Measurements from ENCODE around the gene SLC12A8.

SLC12A8 gene

DNA sequence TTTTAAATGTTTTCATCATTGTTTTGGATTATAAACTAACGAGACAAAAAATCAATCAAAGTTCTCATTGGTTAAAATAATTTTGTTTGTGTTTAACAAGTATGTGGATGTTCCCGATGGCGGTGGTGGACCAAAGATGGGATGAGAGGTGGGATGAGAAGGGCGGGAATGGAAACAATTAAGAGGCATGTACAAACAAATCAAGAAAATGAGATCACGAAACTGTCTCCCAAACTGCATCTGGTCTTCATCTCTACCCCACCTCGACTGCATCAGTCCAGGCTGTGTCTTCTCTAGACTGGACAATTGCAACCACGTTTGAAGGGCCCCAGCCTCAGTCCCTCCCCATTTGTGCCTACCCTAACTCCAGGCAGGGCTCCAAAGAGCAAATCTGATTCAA is 56.1 kb downstream of the SLC12A8 start:
- Histone ChIP-seq H3K79me2 (no peaks in the 10 kb centered on the region), H3K4me1 (peaks cover 14% of the 10 kb centered on the region), H3K9ac (no peak overlapping the region), H2AFZ (no peak overlapping the region), H3K4me2 (ENCODE audit: low read length) (no peak overlapping the region), H3K36me3 (ENCODE audit: control insufficient read depth, insufficient read depth, low read length) (no peaks in the 10 kb centered on the region), H3K4me3 (ENCODE audit: low read depth, low read length) (no peak overlapping the region), H3K9me3 (ENCODE audit: control insufficient read depth, low read length) (no peaks in the 10 kb centered on the region), H3K27ac (no peak overlapping the region), H3K27me3 (ENCODE audit: control insufficient read depth, insufficient read depth, low read length) (no peaks in the 10 kb centered on the region)
- TF ChIP-seq, protein P1, sequence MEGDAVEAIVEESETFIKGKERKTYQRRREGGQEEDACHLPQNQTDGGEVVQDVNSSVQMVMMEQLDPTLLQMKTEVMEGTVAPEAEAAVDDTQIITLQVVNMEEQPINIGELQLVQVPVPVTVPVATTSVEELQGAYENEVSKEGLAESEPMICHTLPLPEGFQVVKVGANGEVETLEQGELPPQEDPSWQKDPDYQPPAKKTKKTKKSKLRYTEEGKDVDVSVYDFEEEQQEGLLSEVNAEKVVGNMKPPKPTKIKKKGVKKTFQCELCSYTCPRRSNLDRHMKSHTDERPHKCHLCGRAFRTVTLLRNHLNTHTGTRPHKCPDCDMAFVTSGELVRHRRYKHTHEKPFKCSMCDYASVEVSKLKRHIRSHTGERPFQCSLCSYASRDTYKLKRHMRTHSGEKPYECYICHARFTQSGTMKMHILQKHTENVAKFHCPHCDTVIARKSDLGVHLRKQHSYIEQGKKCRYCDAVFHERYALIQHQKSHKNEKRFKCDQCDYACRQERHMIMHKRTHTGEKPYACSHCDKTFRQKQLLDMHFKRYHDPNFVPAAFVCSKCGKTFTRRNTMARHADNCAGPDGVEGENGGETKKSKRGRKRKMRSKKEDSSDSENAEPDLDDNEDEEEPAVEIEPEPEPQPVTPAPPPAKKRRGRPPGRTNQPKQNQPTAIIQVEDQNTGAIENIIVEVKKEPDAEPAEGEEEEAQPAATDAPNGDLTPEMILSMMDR (IDR thresholded peaks at IDR 0.05), result no peak

DNA sequence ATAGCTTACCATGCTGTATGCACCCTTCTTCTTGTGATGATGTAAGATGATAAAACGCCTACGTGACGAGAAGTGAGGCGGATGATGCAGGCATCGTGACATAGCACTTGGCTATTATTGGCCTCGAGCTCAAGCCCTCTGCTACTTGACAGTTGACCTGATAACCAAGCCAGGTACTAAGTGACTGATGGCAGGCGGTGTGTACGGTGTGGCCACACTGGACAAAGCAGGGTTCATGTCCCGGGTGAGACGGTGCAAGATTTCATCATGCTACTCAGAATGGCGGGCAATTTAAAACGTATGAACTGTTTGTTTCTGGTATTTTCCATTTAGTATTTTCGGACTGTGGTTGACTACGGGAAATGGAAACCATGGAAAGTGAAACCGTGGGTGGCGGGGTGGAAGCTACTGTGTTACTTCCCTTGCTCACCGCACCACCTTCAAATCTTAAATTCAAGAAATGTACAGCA is 57.7 kb downstream of the SLC12A8 start:
- no peak overlapping the region for H3K4me3 ChIP-seq (ENCODE audit: low read depth, low read length)
- H3K9me3 ChIP-seq (ENCODE audit: control insufficient read depth, low read length), result no peaks in the 10 kb centered on the region
- no peak overlapping the region for H3K4me2 ChIP-seq (ENCODE audit: low read length)
- H3K79me2 ChIP-seq, result no peaks in the 10 kb centered on the region
- H3K36me3 ChIP-seq (ENCODE audit: control insufficient read depth, insufficient read depth, low read length), result no peaks in the 10 kb centered on the region
- H3K9ac ChIP-seq, result no peak overlapping the region
- H3K27me3 ChIP-seq (ENCODE audit: control insufficient read depth, insufficient read depth, low read length), result no peaks in the 10 kb centered on the region
- TF ChIP-seq, protein P1 (IDR thresholded peaks at IDR 0.05), result no peak
- no peaks in the 10 kb centered on the region for H3K4me1 ChIP-seq
- no peak overlapping the region for H2AFZ ChIP-seq
- H3K27ac ChIP-seq, result no peak overlapping the region

DNA sequence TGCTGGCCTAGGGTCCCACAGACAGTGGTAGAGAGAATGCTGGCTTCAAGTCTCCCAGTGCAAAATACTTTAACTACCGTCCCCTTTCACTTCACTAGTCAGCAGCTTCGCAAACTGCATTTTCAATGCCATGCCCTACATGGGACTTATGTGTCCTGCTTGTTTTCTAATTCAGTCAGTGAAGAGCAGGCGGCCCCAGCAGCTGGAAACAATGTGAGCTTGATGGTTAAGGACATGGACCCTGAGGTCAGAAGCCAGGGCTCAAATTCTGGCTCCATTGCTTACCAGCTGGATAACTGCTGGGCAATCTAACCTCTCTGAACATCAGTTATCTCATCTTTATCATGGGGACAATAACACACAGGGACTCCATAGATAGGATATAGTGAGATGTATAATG is 58.4 kb downstream of the SLC12A8 start:
- Histone ChIP-seq H3K9ac (no peak overlapping the region), H3K27ac (no peak overlapping the region), H3K27me3 (ENCODE audit: control insufficient read depth, insufficient read depth, low read length) (no peaks in the 10 kb centered on the region), H3K4me2 (ENCODE audit: low read length) (no peak overlapping the region), H3K79me2 (no peaks in the 10 kb centered on the region), H2AFZ (no peak overlapping the region), H3K9me3 (ENCODE audit: control insufficient read depth, low read length) (no peaks in the 10 kb centered on the region), H3K4me1 (no peaks in the 10 kb centered on the region), H3K4me3 (ENCODE audit: low read depth, low read length) (no peak overlapping the region), H3K36me3 (ENCODE audit: control insufficient read depth, insufficient read depth, low read length) (no peaks in the 10 kb centered on the region)
- TF ChIP-seq, protein P1 (IDR thresholded peaks at IDR 0.05), result no peak

DNA sequence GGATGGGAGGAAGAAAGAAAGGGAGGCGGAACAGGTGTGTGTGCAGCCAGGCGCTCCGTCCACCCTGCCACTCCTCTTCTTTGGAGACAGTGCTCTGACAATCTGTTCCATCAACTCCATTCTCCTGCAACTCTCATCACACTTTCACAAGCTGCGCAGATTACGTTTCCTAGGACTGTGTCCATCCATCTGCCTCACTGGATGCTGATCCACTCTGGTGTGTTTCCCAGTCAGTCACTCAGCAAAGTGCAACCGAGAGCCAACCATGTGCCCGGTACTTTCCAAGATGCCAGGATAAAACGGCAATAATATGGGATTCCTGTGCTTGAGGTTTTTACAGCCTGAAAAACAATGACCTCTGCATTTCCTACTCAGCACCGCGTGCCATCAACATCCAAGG is 59.6 kb downstream of the SLC12A8 start:
- Histone ChIP-seq H3K4me1 (no peaks in the 10 kb centered on the region), H3K9me3 (ENCODE audit: control insufficient read depth, low read length) (no peaks in the 10 kb centered on the region), H2AFZ (no peak overlapping the region), H3K79me2 (no peaks in the 10 kb centered on the region), H3K27ac (no peak overlapping the region), H3K4me2 (ENCODE audit: low read length) (no peak overlapping the region), H3K9ac (no peak overlapping the region), H3K36me3 (ENCODE audit: control insufficient read depth, insufficient read depth, low read length) (no peaks in the 10 kb centered on the region), H3K4me3 (ENCODE audit: low read depth, low read length) (no peak overlapping the region), H3K27me3 (ENCODE audit: control insufficient read depth, insufficient read depth, low read length) (no peaks in the 10 kb centered on the region)
- TF ChIP-seq, protein P1 (IDR thresholded peaks at IDR 0.05), result no peak

DNA sequence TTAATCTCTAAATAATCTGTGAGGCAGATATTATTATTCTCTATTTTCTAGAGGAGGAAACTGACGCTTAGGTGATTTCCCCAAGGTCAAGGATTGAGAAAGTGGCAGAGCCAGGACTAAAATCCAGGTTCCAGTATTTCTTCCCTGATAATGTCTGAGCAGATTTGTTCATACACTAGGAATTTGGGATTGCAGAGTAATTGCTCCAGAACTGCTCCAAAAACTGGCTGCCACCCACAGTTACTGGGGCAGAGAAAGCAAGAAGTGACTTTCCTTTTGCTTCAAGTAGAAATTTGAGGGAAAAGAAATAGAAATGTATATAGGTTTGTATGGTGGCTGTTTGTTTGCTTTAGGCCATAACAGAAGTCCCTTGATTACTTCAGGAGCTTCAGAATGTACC is 60.6 kb downstream of the SLC12A8 start:
- no peak overlapping the region for H2AFZ ChIP-seq
- H3K4me3 ChIP-seq (ENCODE audit: low read depth, low read length), result no peak overlapping the region
- TF ChIP-seq, protein P1 (IDR thresholded peaks at IDR 0.05), result no peak
- no peak overlapping the region for H3K4me2 ChIP-seq (ENCODE audit: low read length)
- H3K27ac ChIP-seq, result no peak overlapping the region
- no peaks in the 10 kb centered on the region for H3K9me3 ChIP-seq (ENCODE audit: control insufficient read depth, low read length)
- H3K27me3 ChIP-seq (ENCODE audit: control insufficient read depth, insufficient read depth, low read length), result no peaks in the 10 kb centered on the region
- no peak overlapping the region for H3K9ac ChIP-seq
- no peaks in the 10 kb centered on the region for H3K36me3 ChIP-seq (ENCODE audit: control insufficient read depth, insufficient read depth, low read length)
- no peaks in the 10 kb centered on the region for H3K4me1 ChIP-seq
- H3K79me2 ChIP-seq, result no peaks in the 10 kb centered on the region

All from parathyroid adenoma (tissue), 2 donors.